IMR-90 (cell line): ENCODE results near the gene SERPINB1. TPM values are rescaled to one million over a fixed set of nuclear protein-coding genes. Genes with fewer than 3 reads are reported as not detected.
A peak's percentile ranks its signal among the peaks of the same experiment; 100 is the strongest.

ENCODE experiments used
- ATAC-seq: fragments of 200-7000 bp; cut with Tn5 transposase; 2 replicates; pipeline ENCODE4 v1.9.1; 2020; ENCODE audit warnings: low read depth, mild to moderate bottlenecking, moderate library complexity
- BruUV-seq: library from RNA; stranded (reverse); fragments of 400-500 nt; replicated peaks from 2 replicates; lab custom pipeline; 2021; lab: Mats Ljungman, UMichigan
- CTCF ChIA-PET: fragments of 300-600 bp; formaldehyde crosslinking; extraction: SDS; loops from one replicate; lab custom pipeline; 2021; ENCODE audit warnings: antibody characterized with exemption; lab: Yijun Ruan, JAX
- POLR2A ChIA-PET: fragments of 300-600 bp; sonication (Branson Sonifier 250); formaldehyde crosslinking; loops from one replicate; lab custom pipeline; 2022; ENCODE audit warnings: antibody characterized with exemption; ENCODE audit not compliant: unreplicated experiment; lab: Charles Lee
- DNase-seq: peaks from one replicate; pipeline ENCODE4 v3.0.0; 2013
- H2AFZ ChIP-seq: replicated peaks from 2 replicates; pipeline ENCODE3; 2013; ENCODE audit warnings: low read length, mild to moderate bottlenecking; ENCODE audit not compliant: poor library complexity
- H2AK5ac ChIP-seq: 2 replicates; pipeline ENCODE4 v1.6.1; 2013; ENCODE audit warnings: low read depth, low read length, inconsistent platforms
- H2AK9ac ChIP-seq: replicated peaks from 2 replicates; pipeline ENCODE3; 2013; ENCODE audit warnings: mild to moderate bottlenecking, low read depth, low read length, moderate library complexity; ENCODE audit not compliant: poor library complexity
- H2BK120ac ChIP-seq: 2 replicates; pipeline ENCODE4 v1.6.1; 2013; ENCODE audit warnings: low read depth, low read length, inconsistent platforms
- H2BK15ac ChIP-seq: 3 replicates; pipeline ENCODE4 v1.6.1; 2013; ENCODE audit warnings: low read depth, low read length, inconsistent platforms
- H2BK20ac ChIP-seq: 2 replicates; pipeline ENCODE4 v1.6.1; 2013; ENCODE audit warnings: low read depth, mild to moderate bottlenecking, inconsistent platforms, low read length, moderate library complexity
- H2BK5ac ChIP-seq: 2 replicates; pipeline ENCODE4 v1.6.1; 2013; ENCODE audit warnings: mild to moderate bottlenecking, low read depth, low read length, inconsistent platforms; ENCODE audit not compliant: poor library complexity, severe bottlenecking
- H3K14ac ChIP-seq: replicated peaks from 2 replicates; pipeline ENCODE4 v1.6.1; 2013; ENCODE audit warnings: low read depth, low read length, inconsistent platforms
- H3K18ac ChIP-seq: 2 replicates; pipeline ENCODE4 v1.6.1; 2013; ENCODE audit warnings: low read depth, low read length, control low read depth
- H3K23ac ChIP-seq: 2 replicates; pipeline ENCODE4 v1.6.1; 2013; ENCODE audit warnings: low read depth, low read length, inconsistent platforms
- H3K27ac ChIP-seq: 2 replicates; pipeline ENCODE4 v1.5.1; 2013; ENCODE audit warnings: mild to moderate bottlenecking, control low read depth, low read length; ENCODE audit not compliant: insufficient read depth
- H3K27me3 ChIP-seq: 2 replicates; pipeline ENCODE4 v1.6.1; 2013; ENCODE audit warnings: low read length; ENCODE audit not compliant: control insufficient read depth, insufficient read depth
- H3K36me3 ChIP-seq: 2 replicates; pipeline ENCODE4 v1.6.1; 2013; ENCODE audit warnings: low read length, mixed read lengths; ENCODE audit not compliant: control insufficient read depth, insufficient read depth
- H3K4ac ChIP-seq: 2 replicates; pipeline ENCODE4 v1.6.1; 2013; ENCODE audit warnings: low read depth, low read length, inconsistent platforms
- H3K4me1 ChIP-seq: 2 replicates; pipeline ENCODE4 v1.6.1; 2013; ENCODE audit warnings: low read length, mixed read lengths; ENCODE audit not compliant: control insufficient read depth, insufficient read depth
- H3K4me2 ChIP-seq: 2 replicates; pipeline ENCODE4 v1.6.1; 2013; ENCODE audit warnings: low read depth, mild to moderate bottlenecking, control low read depth, low read length, moderate library complexity
- H3K4me3 ChIP-seq: 2 replicates; pipeline ENCODE4 v1.5.1; 2013; ENCODE audit warnings: low read depth, mild to moderate bottlenecking, control low read depth, low read length, moderate library complexity; ENCODE audit not compliant: insufficient read depth
- H3K56ac ChIP-seq: 2 replicates; pipeline ENCODE4 v1.6.1; 2013; ENCODE audit warnings: low read length, inconsistent platforms; ENCODE audit not compliant: insufficient read depth; ENCODE audit errors: extremely low read depth
- H3K79me1 ChIP-seq, 2 experiments: 2 replicates each; pipeline ENCODE4 v1.6.1; 2013; ENCODE audit warnings: low read length in 2 of 2, inconsistent platforms in 1 of 2, low read depth in 1 of 2
- H3K9ac ChIP-seq: 2 replicates; pipeline ENCODE4 v1.6.1; 2013; ENCODE audit warnings: low read depth, low read length, control low read depth
- H3K9me1 ChIP-seq: 2 replicates; pipeline ENCODE4 v1.6.1; 2013; ENCODE audit warnings: low read length, inconsistent platforms; ENCODE audit not compliant: insufficient read depth
- H3K9me3 ChIP-seq: 2 replicates; pipeline ENCODE4 v1.6.1; 2013; ENCODE audit warnings: low read length; ENCODE audit not compliant: control insufficient read depth, insufficient read depth
- H4K20me1 ChIP-seq: 2 replicates; pipeline ENCODE4 v1.6.1; 2013; ENCODE audit warnings: low read length, inconsistent platforms; ENCODE audit not compliant: insufficient read depth
- H4K5ac ChIP-seq: 2 replicates; pipeline ENCODE4 v1.6.1; 2013; ENCODE audit warnings: mild to moderate bottlenecking, low read depth, low read length, control low read depth
- H4K8ac ChIP-seq, 2 experiments: 2 replicates each; pipeline ENCODE4 v1.6.1; 2013; ENCODE audit warnings: low read depth in 2 of 2, low read length in 2 of 2, control low read depth in 1 of 2, inconsistent platforms in 1 of 2
- H4K91ac ChIP-seq: 2 replicates; pipeline ENCODE4 v1.6.1; 2013; ENCODE audit warnings: low read depth, low read length, inconsistent platforms; ENCODE audit not compliant: insufficient read depth
- BHLHE40 ChIP-seq: fragments of 150-350 bp; IDR thresholded peaks from 2 replicates; pipeline ENCODE4 v1.6.1; 2016; ENCODE audit warnings: mild to moderate bottlenecking, low read depth, low read length
- CEBPB ChIP-seq: IDR thresholded peaks from 2 replicates; pipeline ENCODE4 v1.6.1; 2012; ENCODE audit warnings: low read depth, low read length, improper control_type of control experiment
- CTCF ChIP-seq: conservative IDR thresholded peaks from 2 replicates; pipeline ENCODE4 v1.5.1; 2012; ENCODE audit warnings: mild to moderate bottlenecking, low read depth, low read length, improper control_type of control experiment
- ELK1 ChIP-seq: fragments of 150-350 bp; IDR thresholded peaks from 2 replicates; pipeline ENCODE4 v1.6.1; 2016; ENCODE audit warnings: low read depth, mild to moderate bottlenecking, low read length, moderate library complexity, borderline replicate concordance
- MAFK ChIP-seq: IDR thresholded peaks from 2 replicates; pipeline ENCODE4 v1.6.1; 2012; ENCODE audit warnings: low read depth, low read length, improper control_type of control experiment
- MAZ ChIP-seq: IDR thresholded peaks from 2 replicates; pipeline ENCODE4 v1.6.1; 2012; ENCODE audit warnings: low read depth, mild to moderate bottlenecking, low read length, improper control_type of control experiment, moderate library complexity, borderline replicate concordance
- NFE2L2 ChIP-seq: fragments of 150-350 bp; IDR thresholded peaks from 2 replicates; pipeline ENCODE4 v1.6.1; 2016; ENCODE audit warnings: low read depth, mild to moderate bottlenecking, low read length
- POLR2A ChIP-seq: IDR thresholded peaks from 2 replicates; pipeline ENCODE4 v1.6.1; 2012; ENCODE audit warnings: mild to moderate bottlenecking, low read depth, low read length
- RCOR1 ChIP-seq: IDR thresholded peaks from 2 replicates; pipeline ENCODE4 v1.6.1; 2012; ENCODE audit warnings: mild to moderate bottlenecking, low read length, improper control_type of control experiment; ENCODE audit not compliant: insufficient replicate concordance
- SMC3 ChIP-seq: fragments of 150-350 bp; IDR thresholded peaks from 2 replicates; pipeline ENCODE4 v1.6.1; 2016; ENCODE audit warnings: low read depth, mild to moderate bottlenecking, antibody characterized with exemption, low read length, moderate library complexity
- WGBS, 2 experiments: methylation state at CpG; one replicate each; pipeline versions ENCODE4 v1.1.5 to v1.1.7; 2013; ENCODE audit warnings: missing lambda C conversion rate in 2 of 2; ENCODE audit not compliant: insufficient read length in 1 of 2; ENCODE audit errors: extremely low coverage in 2 of 2; 5-methylcytosine and 5-hydroxymethylcytosine counted together
- dilution Hi-C: fragments of 300-500 bp; cut with HindIII; formaldehyde crosslinking; loops from one replicate; pipeline ENCODE4 v1.14.3; 2018; ENCODE audit warnings: low sequenced_read_pairs; ENCODE audit not compliant: unreplicated experiment
- in situ Hi-C: fragments of 300-500 bp; cut with MboI; formaldehyde crosslinking; loops from 3 replicates; pipeline ENCODE4 v1.14.3; 2019; ENCODE audit warnings: low sequenced_read_pairs, inconsistent platforms, mixed read lengths
- intact Hi-C: fragments of 100-400 bp; cut with micrococcal nuclease; formaldehyde crosslinking; loops from 2 replicates; pipeline ENCODE4 v1.10.0; 2022
- polyA plus RNA-seq, 3 experiments: library from polyadenylated mRNA; depleted of rRNA; stranded (reverse); fragments of >200 nt; gene quantifications; 2 replicates each; pipeline ENCODE4 v1.2.3, GENCODE V29; 2012; ENCODE audit warnings: low replicate concordance in 1 of 3
- total RNA-seq: library from RNA; depleted of rRNA; stranded (reverse); fragments of >200 nt; gene quantifications from 2 replicates; pipeline ENCODE4 v1.2.3, GENCODE V29; 2012
- TF ChIP-seq, protein P1 (sequence below): fragments of 150-350 bp; IDR thresholded peaks from 2 replicates; pipeline ENCODE4 v1.6.1; 2017; ENCODE audit warnings: mild to moderate bottlenecking, antibody characterized with exemption, low read length, low read depth

The SERPINB1 gene
- total and polyA plus RNA-seq, 2 of the 4 experiments (the other 2 are of a cell fraction): 6.1 to 9.1 TPM

- peak overlapping the region; percentile 12; the same call in 1 of the 2 replicates for H3K4me2 ChIP-seq
- no peaks in the 10 kb centered on the region for H3K27me3 ChIP-seq
- ChIA-PET CTCF (no interaction called here), POLR2A (no interaction called here)
- no peak overlapping the region for H3K9ac ChIP-seq
- H3K27ac ChIP-seq: no peak overlapping the region
- H3K9me1 ChIP-seq: no peaks in the 10 kb centered on the region
- no peaks in the 10 kb centered on the region for H4K20me1 ChIP-seq
- in situ Hi-C loops (no loop called here), intact Hi-C loops (no loop called here), dilution Hi-C loops (no loop called here)
- DNase-seq (no peak), ATAC-seq (peak; percentile 12; the same call in 1 of the 2 replicates)
- H3K4me3 ChIP-seq: no peak overlapping the region
- no peak overlapping the region; the same call in 1 of the 2 replicates for H2BK20ac ChIP-seq
- H3K14ac ChIP-seq: no peak overlapping the region
- H3K4me1 ChIP-seq: peaks cover 19% of the 10 kb centered on the region
- 33% methylated on average over 17 of the region's 73 CpGs; no CpG with 5 or more reads in 1 of the 2 experiments for WGBS, 2 experiments
- H4K5ac ChIP-seq: no peak overlapping the region; the same call in 1 of the 2 replicates
- no peaks in the 10 kb centered on the region for H3K36me3 ChIP-seq
- peak overlapping the region; percentile 80 for H2AFZ ChIP-seq
- H4K91ac ChIP-seq: no peak overlapping the region; the same call in 1 of the 2 replicates
- peak overlapping the region; percentile 29 for H3K23ac ChIP-seq
- peak overlapping the region; percentile 33 for H2AK9ac ChIP-seq
- no peak overlapping the region for H3K18ac ChIP-seq
- no peak overlapping the region for H2AK5ac ChIP-seq
- no peak overlapping the region for H2BK5ac ChIP-seq
- peak overlapping the region; percentile 22; the same call in 1 of the 2 replicates for H3K4ac ChIP-seq
- H2BK120ac ChIP-seq: peak overlapping the region; percentile 48
- TF ChIP-seq ELK1: no peak
- TF ChIP-seq, protein P1, sequence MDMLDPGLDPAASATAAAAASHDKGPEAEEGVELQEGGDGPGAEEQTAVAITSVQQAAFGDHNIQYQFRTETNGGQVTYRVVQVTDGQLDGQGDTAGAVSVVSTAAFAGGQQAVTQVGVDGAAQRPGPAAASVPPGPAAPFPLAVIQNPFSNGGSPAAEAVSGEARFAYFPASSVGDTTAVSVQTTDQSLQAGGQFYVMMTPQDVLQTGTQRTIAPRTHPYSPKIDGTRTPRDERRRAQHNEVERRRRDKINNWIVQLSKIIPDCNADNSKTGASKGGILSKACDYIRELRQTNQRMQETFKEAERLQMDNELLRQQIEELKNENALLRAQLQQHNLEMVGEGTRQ: no peak
- TF ChIP-seq RCOR1: no peak
- TF ChIP-seq MAFK: no peak
- TF ChIP-seq MAZ: no peak
- TF ChIP-seq NFE2L2: no peak
- no peak for TF ChIP-seq BHLHE40
- TF ChIP-seq POLR2A: no peak
- no peak for TF ChIP-seq CTCF
- no peak for TF ChIP-seq CEBPB
- no peak for TF ChIP-seq SMC3
- no TSS peak for BruUV-seq
- H2BK15ac ChIP-seq: no peak overlapping the region
- no peaks in the 10 kb centered on the region for H3K79me1 ChIP-seq
- H3K9me3 ChIP-seq: no peaks in the 10 kb centered on the region
- peak overlapping the region; percentile 28 to 72; a peak in 2 of 4 replicates for H4K8ac ChIP-seq
- H3K56ac ChIP-seq: no peak overlapping the region
Observed at GRCh38 chr6:2875359-2876191, 33.9 kb upstream of the SERPINB1 start.
